Activated CD4-positive, alpha-beta T cell treated with anti-CD3 and anti-CD28 coated beads, Interleukin-2, amount 50 U/mL, for 24 hours (primary cell): Measurements from ENCODE around the gene FYN.
A peak's percentile ranks its signal among the peaks of the same experiment; 100 is the strongest.

ENCODE experiments used
- DNase-seq, 2 donors: peaks; one replicate each; pipeline ENCODE4 v3.0.0-alpha.2; 2020; ENCODE audit warnings: low read depth in 1 of 2, low spot score in 1 of 2

FYN gene

DNA sequence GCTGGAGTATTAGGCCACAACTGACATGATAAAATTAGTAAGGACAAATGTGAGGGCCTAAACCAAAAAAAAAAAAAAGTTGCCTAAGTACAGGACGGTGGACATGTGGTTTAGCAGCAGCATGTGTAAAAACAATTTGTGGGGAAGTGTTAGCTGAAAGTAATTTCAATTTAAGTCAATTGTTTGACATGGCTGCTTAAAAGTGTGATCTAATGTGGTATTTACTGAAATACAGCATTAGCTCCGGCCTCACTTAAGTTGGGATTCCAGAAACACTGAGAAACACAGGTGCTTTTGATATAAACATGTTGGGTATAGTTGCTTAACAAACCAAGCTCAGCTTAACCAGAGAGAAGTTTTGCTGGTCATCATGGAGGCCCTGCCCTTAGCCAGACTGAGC, 119.7 kb downstream of the FYN start:
- no peak for DNase-seq

DNA sequence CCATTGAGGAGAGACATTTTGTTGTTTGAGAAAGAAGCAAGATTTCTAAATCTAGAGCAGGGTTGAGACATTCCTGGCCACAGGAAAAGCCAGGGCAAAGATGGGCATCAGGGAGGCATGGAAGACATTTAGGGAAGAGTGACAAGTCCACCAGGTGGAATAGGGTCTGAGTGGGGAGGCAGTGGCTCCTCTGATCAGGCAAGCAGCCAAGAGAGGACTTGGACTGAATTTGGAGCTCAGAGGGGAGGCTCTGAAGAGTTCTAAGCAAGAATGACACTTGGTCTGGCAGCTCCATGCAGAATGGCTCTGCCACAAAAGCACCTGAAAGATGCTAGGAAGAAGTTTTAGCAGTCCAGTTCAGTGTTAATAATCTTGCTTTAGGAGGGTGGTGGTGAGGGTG, 120.8 kb downstream of the FYN start:
- no peak for DNase-seq

DNA sequence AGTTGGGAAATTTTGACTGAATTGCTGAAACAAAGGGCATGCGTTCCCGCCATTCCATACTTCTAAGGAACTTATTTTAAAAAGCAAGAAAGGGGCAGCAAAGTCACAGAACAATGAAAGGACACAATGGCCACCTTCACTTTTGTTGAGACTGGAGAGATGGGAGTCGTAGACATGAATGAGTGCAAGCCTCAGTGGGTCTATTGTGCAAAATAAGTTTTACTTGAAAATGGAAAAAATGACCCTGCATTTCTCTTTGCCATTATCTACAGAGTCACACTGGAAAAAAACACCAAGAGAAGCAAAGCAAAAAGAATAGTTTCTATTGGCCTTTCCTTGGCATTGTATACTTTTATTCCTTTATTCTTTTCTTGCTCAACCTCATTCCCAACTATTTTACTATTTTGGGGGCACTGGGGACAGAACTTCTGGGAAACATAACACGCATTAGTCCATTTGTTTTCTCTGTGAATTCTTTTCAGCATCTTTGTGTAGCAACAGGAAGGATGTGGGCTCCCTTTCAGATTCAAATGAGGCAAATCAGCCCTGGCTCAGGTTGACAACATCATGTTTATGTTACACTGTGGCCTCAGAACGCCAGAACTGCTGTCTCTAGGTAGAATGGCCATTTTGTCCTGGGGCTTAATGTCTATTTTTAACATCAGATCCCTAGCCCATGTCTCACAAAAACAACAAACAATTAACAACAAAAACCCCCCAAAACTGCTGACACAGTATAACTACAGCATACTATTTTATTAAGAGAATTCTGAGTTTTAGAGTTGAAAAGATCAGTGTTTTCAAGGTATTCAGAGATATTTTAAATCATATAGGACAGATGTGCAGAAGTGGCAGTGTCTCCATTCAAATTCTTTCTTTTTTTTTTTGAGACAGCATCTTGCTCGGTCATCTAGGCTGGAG, 122.2 kb downstream of the FYN start:
- DNase-seq, result peak in 1 of 2 donors; percentile 54

DNA sequence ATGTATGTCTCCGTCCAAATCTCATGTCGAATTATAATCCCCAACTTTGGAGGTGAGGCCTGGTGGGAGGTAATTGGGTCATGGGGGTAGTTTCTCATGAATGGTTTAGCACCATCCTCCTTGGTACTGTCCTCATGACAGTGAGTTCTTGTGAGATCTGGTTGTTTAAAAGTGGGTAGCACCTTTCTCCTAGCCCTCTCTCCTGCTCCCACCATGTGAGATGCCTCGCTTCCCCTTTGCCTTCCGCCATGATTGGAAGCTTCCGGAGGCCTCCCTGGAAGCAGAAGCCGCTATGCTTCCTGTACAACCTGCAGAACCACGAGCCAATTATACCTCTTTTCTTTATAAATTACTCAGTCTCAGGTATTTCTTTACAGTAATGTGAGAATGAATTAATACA, 123.1 kb downstream of the FYN start:
- DNase-seq, result no peak

DNA sequence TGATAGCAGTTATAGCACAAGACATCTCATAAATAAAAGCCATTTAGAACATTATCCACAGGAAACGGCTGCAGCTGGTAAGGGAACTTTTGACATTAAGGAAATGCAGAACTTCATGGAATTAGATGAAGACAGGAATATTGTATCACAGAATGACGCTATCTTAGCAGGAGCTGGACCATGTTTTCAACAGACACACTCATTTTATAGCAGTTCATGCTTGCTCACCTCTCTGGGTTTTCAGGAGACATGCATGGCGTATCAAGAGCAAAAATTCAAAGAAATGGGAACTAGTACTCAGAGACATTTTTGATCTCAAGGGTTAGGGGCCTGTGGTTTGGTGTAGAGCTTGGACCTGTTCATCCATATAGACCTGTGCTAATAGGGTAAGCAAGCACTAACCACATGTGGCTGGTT, 125.0 kb downstream of the FYN start:
- no peak for DNase-seq

DNA sequence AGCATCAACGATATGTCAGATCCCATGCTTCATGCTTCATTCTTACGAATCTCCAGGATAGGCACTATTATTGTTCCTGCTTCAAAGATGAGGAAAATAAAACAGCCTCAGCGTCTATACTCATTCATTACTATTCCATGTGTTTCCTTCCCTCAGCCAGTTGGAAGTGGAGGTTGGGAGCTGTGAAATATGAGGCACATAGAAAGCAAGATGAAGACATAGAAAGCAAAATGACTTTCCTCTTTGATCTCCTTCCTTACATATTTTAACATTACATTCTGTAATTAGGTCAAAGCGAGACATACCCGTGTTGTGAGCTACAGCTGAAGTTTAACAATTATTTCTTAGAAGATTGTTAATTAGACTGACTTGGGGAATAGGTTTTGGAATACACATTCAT, 125.4 kb downstream of the FYN start:
- no peak for DNase-seq

DNA sequence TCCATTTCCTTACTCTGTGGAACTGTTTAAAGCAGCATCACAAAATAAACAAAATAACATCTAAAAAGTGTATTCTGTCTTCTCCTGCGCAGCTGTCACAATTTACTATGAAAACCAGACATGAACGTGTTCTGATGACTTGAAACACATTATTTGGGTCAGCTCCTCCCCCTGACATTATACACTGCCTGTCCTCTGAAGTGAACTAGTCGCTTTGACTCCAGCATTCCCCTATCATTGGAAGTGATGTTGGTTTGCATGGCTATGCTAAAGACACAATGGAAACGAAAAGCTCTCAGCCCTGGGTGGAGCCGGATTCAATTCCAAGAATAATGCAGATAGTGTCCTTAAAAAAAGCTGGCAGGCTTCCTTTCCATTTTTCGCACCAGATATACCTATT, 125.9 kb downstream of the FYN start:
- DNase-seq, result no peak

DNA sequence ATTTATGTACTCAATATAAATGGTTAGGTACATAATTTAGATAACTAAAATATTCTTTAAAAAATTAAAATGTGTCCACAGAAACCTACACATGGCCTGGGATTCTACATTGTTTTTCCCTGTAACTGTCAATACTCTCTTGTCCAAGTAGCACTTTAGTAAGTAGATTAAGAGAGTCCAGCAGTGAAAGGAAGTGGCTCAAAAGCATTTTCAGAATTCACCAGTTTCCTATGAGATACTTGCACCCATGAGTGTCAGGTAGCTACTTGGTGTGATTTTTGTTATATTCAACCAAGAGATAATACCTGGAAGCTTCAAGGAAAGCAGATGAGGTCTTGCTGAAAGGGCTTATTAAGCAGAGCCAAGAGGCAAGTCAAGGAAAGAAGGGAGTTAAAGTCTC, 126.3 kb downstream of the FYN start:
- no peak for DNase-seq

DNA sequence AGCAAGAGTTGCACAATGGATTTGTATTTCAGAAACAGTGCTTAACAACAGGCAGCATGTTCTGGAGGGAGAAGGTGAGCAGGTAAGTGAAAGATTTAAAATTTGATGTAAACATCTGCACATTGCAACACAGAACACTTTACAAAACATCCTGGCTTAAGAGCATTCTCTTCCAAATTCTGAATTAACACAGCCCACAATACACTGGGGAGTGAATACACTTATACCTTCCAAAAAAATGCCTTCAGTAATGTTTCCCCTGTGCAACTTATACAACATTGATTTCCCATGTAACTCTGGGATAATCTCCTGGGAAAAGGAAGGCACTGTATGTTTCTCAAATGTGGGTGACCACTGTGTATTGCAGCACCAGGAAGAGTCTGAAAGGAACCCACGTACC, 127.6 kb downstream of the FYN start:
- DNase-seq, result no peak

DNA sequence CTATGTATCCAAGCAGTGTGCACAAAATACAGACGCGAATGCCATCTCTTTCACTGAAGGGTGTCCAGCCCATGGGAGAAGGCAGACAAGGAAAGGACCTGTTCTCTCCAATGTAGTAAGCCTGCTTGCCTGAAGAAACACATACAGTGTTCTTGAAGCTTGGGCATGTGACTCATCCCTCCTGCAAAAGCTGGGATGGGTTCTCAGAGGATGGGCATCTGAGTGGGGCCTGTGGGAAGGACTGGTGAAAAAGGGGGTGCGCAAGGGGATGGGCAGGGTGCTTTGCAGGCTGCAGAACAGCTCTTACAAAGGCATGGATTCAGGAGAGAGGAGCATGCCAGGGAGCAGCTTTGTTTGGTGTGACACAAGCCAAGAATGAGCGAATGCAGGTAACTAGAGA, 128.1 kb downstream of the FYN start:
- no peak for DNase-seq

DNA sequence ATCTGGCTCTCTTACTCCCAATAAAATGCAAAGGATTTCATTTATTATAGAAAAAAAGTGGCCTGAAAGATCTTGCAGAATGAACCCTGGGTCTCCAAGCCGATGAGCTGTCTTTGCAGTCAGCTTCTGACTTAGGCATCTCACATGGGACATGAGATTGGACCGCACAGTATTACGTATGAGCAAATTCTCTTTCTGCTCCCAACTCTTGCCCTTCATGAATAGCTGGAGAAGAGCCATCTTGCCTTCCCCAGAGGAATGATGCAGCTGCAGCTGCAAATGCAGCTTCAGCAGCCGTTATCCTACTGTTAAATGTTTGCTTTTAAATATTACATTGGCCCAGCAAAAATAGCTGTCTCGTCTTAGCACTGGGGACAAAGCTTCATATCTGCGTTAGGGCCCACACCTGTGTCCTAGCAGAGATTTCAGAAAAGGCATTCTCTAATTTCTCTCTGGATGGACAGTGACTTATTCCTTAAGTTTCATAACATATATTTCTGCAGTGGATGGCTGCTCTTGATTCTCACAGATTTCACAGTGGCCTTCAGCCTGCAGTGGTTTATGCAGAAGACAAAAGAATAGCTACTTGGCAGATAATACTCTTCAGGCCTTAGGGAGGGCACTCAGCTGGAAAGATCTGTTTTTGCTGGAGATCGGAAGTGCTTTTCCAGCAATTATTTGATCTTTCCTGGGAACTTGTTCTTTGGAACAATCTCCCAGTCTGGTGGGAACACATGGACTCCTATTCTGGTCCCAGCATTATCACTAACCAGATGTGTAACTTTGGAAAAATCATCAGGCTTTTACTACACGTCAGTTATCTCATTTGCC, 129.2 kb downstream of the FYN start:
- DNase-seq, result no peak

DNA sequence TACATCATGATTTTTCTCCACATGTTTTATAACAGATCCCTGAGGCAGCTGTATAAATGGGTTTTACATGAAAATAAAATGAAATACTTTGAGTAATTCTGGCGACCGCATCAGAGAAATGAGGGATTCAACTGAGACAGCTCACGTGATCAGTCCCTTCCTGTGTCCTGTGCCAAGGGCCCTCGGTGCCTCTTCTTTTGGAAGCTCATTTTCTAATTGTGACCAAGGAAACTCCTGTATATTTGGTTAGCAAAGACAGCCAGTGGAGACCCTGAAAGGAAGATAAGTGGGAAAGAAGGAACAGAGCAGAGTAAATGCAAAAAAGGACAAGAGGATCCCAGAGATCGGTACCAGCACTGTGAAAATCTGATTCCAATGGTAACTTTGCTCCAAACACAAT, 129.9 kb downstream of the FYN start:
- no peak for DNase-seq

DNA sequence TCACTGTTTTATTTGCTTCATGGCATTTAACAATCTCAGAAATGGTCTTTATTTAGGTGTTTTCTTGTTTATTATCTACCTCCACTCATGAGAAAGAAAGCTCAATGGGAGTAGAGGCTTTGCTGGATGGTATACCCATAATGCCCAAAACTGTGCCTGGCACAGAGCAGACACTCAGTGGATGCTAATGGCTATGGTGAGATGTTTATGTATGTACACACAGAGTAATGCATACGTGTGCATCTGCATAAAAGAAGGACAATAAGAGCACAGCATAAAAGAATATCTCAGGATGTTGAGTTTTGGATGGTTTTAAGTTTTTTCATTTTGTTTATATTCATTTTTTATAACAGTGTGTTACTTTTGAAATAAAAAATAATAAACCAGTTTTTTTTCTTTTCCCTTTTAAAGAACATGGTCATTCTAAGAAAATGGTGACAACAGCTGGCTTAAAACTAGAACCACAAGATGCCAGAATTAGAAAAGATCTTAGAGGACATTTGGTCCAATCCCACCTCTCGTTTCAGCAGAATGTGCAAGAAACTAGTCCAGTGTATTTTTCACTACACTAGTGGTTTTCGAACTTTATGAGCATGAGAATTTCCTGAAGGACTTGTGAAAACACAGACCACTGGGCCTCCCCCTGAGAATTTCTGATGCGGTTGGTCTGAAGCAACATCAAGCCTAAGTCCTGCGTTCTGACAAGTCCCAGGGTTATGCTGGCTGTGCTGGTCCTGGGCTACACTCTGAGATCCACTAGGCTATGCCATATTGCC, 131.9 kb downstream of the FYN start:
- no peak for DNase-seq

DNA sequence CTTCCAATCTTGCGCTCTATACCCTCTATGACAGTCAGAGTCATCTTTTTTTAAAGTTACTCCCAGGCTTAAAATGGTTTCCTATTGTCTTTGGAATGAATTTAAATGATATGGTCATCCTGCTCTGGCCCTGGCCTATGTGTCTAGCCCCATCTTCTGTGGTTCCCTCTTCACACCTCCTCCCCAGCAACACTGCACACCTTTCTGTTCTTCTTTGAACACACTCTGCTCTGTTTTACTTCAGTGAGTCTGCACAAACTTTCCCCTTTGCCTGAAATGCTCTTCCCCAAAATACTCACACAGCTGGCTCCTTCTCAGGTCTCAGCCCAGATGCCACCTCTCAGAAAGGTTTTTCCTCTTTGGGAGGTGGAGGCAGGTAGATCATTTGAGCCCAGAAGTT, 132.7 kb downstream of the FYN start:
- no peak for DNase-seq

DNA sequence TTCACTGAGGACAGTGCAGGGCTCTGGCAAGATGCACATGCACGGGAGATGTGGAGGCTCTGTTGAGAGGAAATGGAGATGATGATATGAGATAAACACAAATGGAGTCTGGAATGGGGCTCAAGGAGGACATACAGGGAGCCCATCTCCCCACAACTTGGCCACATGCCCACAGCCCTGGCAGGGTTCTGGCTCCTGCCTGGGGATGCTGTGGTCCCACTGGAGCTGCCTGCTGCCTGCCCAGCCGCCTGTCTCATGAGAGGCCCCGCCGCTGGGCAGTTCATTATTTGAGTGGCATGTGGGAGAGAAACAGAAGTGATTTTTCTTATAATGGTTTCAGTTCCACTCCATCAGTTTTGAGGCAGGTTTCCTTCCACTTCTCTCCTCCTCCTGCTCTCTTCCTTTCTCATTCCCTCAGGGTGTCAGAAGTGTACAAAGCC, 134.0 kb downstream of the FYN start:
- DNase-seq, result no peak

DNA sequence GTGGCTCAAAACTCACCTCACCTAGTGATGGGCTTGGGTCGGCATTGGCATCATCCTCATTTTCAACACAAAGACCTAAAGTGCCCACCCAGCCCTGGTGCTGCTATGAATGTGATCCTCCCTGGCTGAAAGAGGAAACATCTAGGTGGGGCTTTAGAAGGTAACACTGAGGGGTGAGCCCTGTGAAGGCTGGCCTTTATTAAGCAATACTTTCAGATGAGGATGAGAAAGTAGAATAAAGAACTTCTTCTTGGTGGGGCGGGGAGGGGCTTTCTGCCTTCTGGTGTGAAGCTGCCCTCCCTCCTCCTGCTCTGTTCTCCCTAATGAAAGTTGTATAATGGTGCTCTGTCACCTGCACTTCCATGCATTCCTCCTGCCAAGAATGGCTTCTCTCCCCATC, 134.6 kb downstream of the FYN start:
- no peak for DNase-seq

DNA sequence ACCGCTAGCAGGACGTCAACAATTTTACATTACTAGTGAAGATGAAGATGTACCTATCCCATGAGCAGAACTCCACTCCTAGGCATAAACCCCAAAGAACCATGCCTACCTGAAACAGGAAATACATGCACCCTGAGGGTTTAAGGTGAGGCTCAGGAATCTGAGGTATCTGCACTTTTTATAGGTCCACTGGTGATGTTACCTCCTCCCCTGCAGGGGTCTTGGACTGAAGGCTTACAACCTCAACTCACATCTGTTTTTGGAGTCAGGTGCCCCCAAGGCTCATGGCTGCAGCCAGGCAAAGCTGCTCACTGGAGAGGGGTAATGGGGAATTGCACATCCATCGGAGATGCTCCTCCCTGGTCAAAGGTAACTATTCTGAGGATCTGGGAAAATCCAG, 135.1 kb downstream of the FYN start:
- DNase-seq, result no peak

DNA sequence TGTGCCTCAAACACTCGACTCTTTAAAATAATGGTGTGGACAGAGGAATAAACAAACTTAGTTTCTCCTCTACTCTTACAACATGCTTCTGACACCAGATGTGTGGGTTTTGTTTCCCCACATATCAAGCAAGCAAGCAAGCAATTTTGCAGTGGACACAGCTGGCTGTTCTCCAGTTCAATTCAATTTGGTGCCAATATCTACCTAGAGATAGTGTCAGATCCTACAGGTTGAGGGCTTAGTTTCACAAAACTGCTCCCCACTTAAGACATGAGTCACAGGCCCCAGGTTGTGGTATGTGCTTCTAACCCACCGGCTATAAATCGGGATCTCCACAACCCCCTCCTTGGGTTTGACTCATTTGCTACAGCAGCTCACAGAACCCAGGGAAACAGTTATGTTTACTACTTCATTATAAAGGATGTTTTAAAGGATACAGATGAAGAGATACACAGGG, 136.2 kb downstream of the FYN start:
- peak in 1 of 2 donors; percentile 41 for DNase-seq

DNA sequence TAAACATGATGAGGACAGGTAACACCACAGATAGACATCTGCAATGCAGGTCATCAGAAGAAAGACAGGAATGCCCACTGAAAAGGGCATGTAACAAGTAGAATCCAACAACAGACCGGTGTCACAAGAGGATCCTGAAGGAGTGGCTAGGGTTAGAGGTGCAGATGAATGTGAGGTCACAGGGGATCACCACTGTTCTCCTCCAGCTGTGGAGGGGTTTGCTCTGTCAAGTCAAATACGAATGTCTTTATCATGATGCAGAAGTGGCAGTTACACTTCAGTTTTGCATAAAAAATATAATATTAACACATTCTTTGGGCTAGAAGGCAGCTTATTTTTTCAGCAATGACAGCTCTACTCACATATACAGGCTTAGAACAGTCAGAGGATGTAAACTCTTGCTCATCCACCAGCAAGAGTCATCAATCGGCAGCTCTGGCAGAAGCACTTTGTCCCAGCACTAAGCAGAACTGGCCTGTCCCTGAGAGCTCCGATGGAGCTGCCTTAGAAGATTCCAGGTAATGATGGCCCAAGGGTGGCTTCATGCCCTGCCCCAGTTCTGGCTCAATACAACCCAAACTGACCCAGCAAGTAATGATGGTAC, 137.1 kb downstream of the FYN start:
- DNase-seq, result no peak

DNA sequence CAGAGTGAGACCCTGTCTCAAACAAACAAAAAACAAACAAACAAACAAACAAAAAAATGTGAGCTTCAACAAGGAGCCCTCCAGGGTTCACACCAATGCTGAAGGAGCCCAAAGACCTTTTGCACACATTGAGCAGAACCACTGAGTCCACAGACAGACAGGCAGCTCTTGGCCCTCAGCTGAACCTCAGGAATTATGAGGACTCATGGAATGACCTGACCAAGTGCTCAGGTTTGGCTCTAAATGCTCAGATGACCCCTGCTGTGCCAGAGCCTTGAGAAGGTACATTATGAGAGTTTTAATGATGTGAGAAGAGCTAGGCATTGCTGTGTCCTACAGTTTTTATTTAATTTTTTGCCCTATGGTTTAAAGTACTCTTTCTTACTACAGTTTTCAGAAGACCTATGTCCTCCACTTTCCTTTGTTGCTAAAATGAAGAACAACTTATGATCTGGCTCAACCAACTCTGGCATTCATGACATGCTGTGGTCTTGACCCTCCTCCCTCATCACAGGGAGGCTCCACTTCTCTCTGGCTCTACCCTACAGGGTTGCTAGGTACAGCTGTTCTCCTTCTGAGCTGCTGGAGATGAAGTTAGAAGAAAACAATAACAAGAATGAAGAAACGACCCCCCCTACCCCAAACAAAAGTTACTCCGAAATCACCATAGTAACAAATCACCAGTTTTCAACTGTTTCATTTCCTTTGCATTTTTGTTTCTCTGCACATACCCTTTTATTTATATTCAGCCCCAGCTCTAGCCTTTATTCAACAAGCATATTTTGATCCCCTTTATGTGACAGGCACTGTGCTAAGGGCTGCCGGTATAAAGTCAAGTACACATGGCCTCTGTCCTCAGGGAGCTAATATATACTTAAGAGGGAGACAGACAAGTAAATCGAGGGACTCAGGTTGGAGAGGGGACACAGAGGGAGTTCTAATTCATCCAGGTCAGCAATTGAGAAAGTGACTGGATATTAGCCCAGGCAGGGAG, 138.9 kb downstream of the FYN start:
- no peak for DNase-seq
